H9 (cell line): ENCODE data around the gene PLAC8. TPM values are rescaled to one million over a fixed set of nuclear protein-coding genes. Genes with fewer than 3 reads are reported as not detected.

Experiments used
- DNase-seq: peaks from one replicate; pipeline ENCODE4 v3.0.0-alpha.2; 2017
- H2AFZ ChIP-seq: one replicate; pipeline ENCODE4 v1.6.1; 2013; ENCODE audit warnings: mild to moderate bottlenecking, low read length, control low read depth, moderate library complexity
- H2AK5ac ChIP-seq: 2 replicates; pipeline ENCODE4 v1.6.1; 2013; ENCODE audit warnings: low read length, control low read depth, mixed read lengths; ENCODE audit not compliant: insufficient read length
- H2BK120ac ChIP-seq: one replicate; pipeline ENCODE4 v1.6.1; 2013; ENCODE audit warnings: low read depth, mild to moderate bottlenecking, low read length, control low read depth, inconsistent platforms; ENCODE audit not compliant: poor library complexity, severe bottlenecking
- H2BK12ac ChIP-seq: 2 replicates; pipeline ENCODE4 v1.6.1; 2013; ENCODE audit warnings: low read length, control low read depth, mixed read lengths, low read depth; ENCODE audit not compliant: insufficient read length
- H2BK15ac ChIP-seq: 2 replicates; pipeline ENCODE4 v1.6.1; 2013; ENCODE audit warnings: low read depth, low read length, control low read depth
- H2BK20ac ChIP-seq: one replicate; pipeline ENCODE4 v1.6.1; 2013; ENCODE audit warnings: low read depth, mild to moderate bottlenecking, low read length, control low read depth, inconsistent platforms; ENCODE audit not compliant: poor library complexity, severe bottlenecking
- H2BK5ac ChIP-seq: 2 replicates; pipeline ENCODE4 v1.6.1; 2013; ENCODE audit warnings: low read length, control low read depth, mixed read lengths; ENCODE audit not compliant: insufficient read length
- H3K14ac ChIP-seq: 2 replicates; pipeline ENCODE4 v1.6.1; 2013; ENCODE audit warnings: low read length, control low read depth; ENCODE audit not compliant: insufficient read depth
- H3K18ac ChIP-seq: 2 replicates; pipeline ENCODE4 v1.6.1; 2013; ENCODE audit warnings: low read depth, mild to moderate bottlenecking, mixed read lengths, low read length, control low read depth; ENCODE audit not compliant: insufficient read length
- H3K23ac ChIP-seq: 2 replicates; pipeline ENCODE4 v1.6.1; 2013; ENCODE audit warnings: low read length, control low read depth, mixed read lengths, low read depth; ENCODE audit not compliant: insufficient read length
- H3K23me2 ChIP-seq: 2 replicates; pipeline ENCODE4 v1.6.1; 2013; ENCODE audit warnings: low read depth, mild to moderate bottlenecking, mixed read lengths, low read length, control low read depth; ENCODE audit not compliant: insufficient read length, poor library complexity, severe bottlenecking
- H3K27ac ChIP-seq: 2 replicates; pipeline ENCODE4 v1.5.1; 2013; ENCODE audit warnings: low read length, control low read depth, mixed read lengths, low read depth; ENCODE audit not compliant: insufficient read length
- H3K27me3 ChIP-seq: 2 replicates; pipeline ENCODE4 v1.6.1; 2013; ENCODE audit warnings: low read length, control low read depth, inconsistent platforms; ENCODE audit not compliant: insufficient read depth
- H3K4ac ChIP-seq: 2 replicates; pipeline ENCODE4 v1.6.1; 2013; ENCODE audit warnings: low read depth, mild to moderate bottlenecking, control low read depth, inconsistent platforms, low read length, moderate library complexity
- H3K4me1 ChIP-seq: 2 replicates; pipeline ENCODE4 v1.6.1; 2013; ENCODE audit warnings: low read length, control low read depth, inconsistent platforms; ENCODE audit not compliant: insufficient read depth
- H3K4me2 ChIP-seq: 2 replicates; pipeline ENCODE4 v1.6.1; 2013; ENCODE audit warnings: low read length, control low read depth, mixed read lengths; ENCODE audit not compliant: insufficient read length, insufficient read depth
- H3K56ac ChIP-seq: 2 replicates; pipeline ENCODE4 v1.6.1; 2013; ENCODE audit warnings: low read depth, mild to moderate bottlenecking, mixed read lengths, low read length, control low read depth; ENCODE audit not compliant: insufficient read length
- H3K79me1 ChIP-seq: 2 replicates; pipeline ENCODE4 v1.6.1; 2013; ENCODE audit warnings: low read depth, mild to moderate bottlenecking, moderate library complexity, low read length, control low read depth, inconsistent platforms; ENCODE audit not compliant: insufficient read depth, poor library complexity, severe bottlenecking
- H3K79me2 ChIP-seq: 2 replicates; pipeline ENCODE4 v1.6.1; 2013; ENCODE audit warnings: low read length, control low read depth, inconsistent platforms; ENCODE audit not compliant: insufficient read depth
- H3K9ac ChIP-seq: 2 replicates; pipeline ENCODE4 v1.6.1; 2013; ENCODE audit warnings: low read length, control low read depth, mixed read lengths; ENCODE audit not compliant: insufficient read length; ENCODE audit errors: extremely low read depth
- H3K9me3 ChIP-seq: one replicate; pipeline ENCODE4 v1.6.1; 2013; ENCODE audit warnings: low read depth, low read length, inconsistent platforms; ENCODE audit not compliant: control insufficient read depth
- H3T11ph ChIP-seq: one replicate; pipeline ENCODE4 v1.6.1; 2013; ENCODE audit warnings: mild to moderate bottlenecking, low read length, control low read depth, inconsistent platforms
- H4K20me1 ChIP-seq: one replicate; pipeline ENCODE4 v1.6.1; 2013; ENCODE audit not compliant: control insufficient read depth, insufficient read length, insufficient read depth
- H4K5ac ChIP-seq: 2 replicates; pipeline ENCODE4 v1.6.1; 2013; ENCODE audit warnings: low read depth, mild to moderate bottlenecking, mixed read lengths, low read length, control low read depth; ENCODE audit not compliant: insufficient read length
- H4K8ac ChIP-seq: replicated peaks from 2 replicates; pipeline ENCODE4 v1.6.1; 2013; ENCODE audit warnings: low read length, control low read depth, mixed read lengths, low read depth; ENCODE audit not compliant: insufficient read length
- H4K91ac ChIP-seq: 2 replicates; pipeline ENCODE4 v1.6.1; 2013; ENCODE audit warnings: low read depth, mild to moderate bottlenecking, moderate library complexity, mixed read lengths, low read length, control low read depth; ENCODE audit not compliant: insufficient read length
- H3K27ac Mint-ChIP-seq, 3 experiments: 2 replicates in 2 of 3; 3 replicates in 1 of 3; pipeline ENCODE4 v1.8.0; 2020 to 2021; ENCODE audit warnings: mixed read lengths in 3 of 3, mild to moderate bottlenecking in 1 of 3, moderate library complexity in 1 of 3
- H3K27me3 Mint-ChIP-seq: 2 replicates; pipeline ENCODE4 v1.8.0; 2021; ENCODE audit warnings: low read depth, mild to moderate bottlenecking, moderate library complexity, mixed read lengths
- H3K36me3 Mint-ChIP-seq, 3 experiments: 2 replicates in 2 of 3; 3 replicates in 1 of 3; pipeline ENCODE4 v1.8.0; 2020 to 2021; ENCODE audit warnings: low read depth in 3 of 3, mixed read lengths in 3 of 3; ENCODE audit not compliant: insufficient read depth in 1 of 3
- H3K4me1 Mint-ChIP-seq, 2 experiments: 2 replicates each; pipeline ENCODE4 v1.8.0; 2020; ENCODE audit warnings: mixed read lengths in 2 of 2
- H3K4me3 Mint-ChIP-seq, 2 experiments: 2 replicates in 1 of 2; 3 replicates in 1 of 2; pipeline ENCODE4 v1.8.0; 2020 to 2021; ENCODE audit warnings: mild to moderate bottlenecking in 2 of 2, mixed read lengths in 2 of 2, moderate library complexity in 1 of 2
- H3K9me3 Mint-ChIP-seq, 2 experiments: 2 replicates in 1 of 2; 3 replicates in 1 of 2; pipeline ENCODE4 v1.8.0; 2020; ENCODE audit warnings: mild to moderate bottlenecking in 2 of 2, mixed read lengths in 2 of 2, moderate library complexity in 1 of 2
- CTCF ChIP-seq: fragments of 200-600 bp; sonication (generic); conservative IDR thresholded peaks from 3 replicates; pipeline ENCODE4 v1.8.0; 2021; ENCODE audit warnings: antibody characterized with exemption, mild to moderate bottlenecking
- WGBS: extraction: QIAGEN DNeasy Blood & Tissue Kit; methylation state at CpG from one replicate; pipeline ENCODE4 v1.1.7; 2013; ENCODE audit warnings: missing lambda C conversion rate, low lambda C conversion rate, mixed read lengths; ENCODE audit not compliant: insufficient read length; ENCODE audit errors: extremely low coverage; 5-methylcytosine and 5-hydroxymethylcytosine counted together
- total RNA-seq: library from RNA; stranded (reverse); gene quantifications from 2 replicates; pipeline ENCODE4 v1.2.1, GENCODE V29; 2021

Gene PLAC8
- total RNA-seq, 1 experiment from 2014 or later: 1.6 TPM

GRCh38 chr4:83128240-83128929 lies 13.9 kb upstream of the PLAC8 start:
- Histone ChIP-seq H3K4me2 (no peak overlapping the region), H3K79me1 (no peaks in the 10 kb centered on the region), H3K4me1 (no peaks in the 10 kb centered on the region), H3K14ac (no peak overlapping the region), H2BK5ac (no peak overlapping the region), H4K91ac (no peak overlapping the region), H3K79me2 (no peaks in the 10 kb centered on the region), H2AFZ (no peak overlapping the region), H3K23me2 (no peaks in the 10 kb centered on the region), H3T11ph (no peak overlapping the region), H4K8ac (no peak overlapping the region), H3K27me3 (no peaks in the 10 kb centered on the region), H2BK20ac (no peak overlapping the region), H3K4ac (no peak overlapping the region), H3K9ac (no peak overlapping the region), H3K56ac (no peak overlapping the region), H2AK5ac (no peak overlapping the region), H2BK120ac (no peak overlapping the region), H4K5ac (no peak overlapping the region), H2BK15ac (no peak overlapping the region), H3K9me3 (no peaks in the 10 kb centered on the region), H3K18ac (no peak overlapping the region), H3K23ac (no peak overlapping the region), H3K27ac (no peak overlapping the region), H4K20me1 (no peaks in the 10 kb centered on the region), H2BK12ac (no peak overlapping the region)
- no peaks in the 10 kb centered on the region for H3K4me1 Mint-ChIP-seq
- H3K27ac Mint-ChIP-seq: no peak overlapping the region
- no CpG with 5 or more reads among the region's 5 CpGs for WGBS
- H3K9me3 Mint-ChIP-seq: peaks cover 10 to 15% of the 10 kb centered on the region in 2 experiments; a peak in 4 of 5 replicates
- no peak for DNase-seq
- TF ChIP-seq CTCF: no peak
- H3K36me3 Mint-ChIP-seq: no peaks in the 10 kb centered on the region; a peak in 1 of 7 replicates
- H3K4me3 Mint-ChIP-seq: no peak overlapping the region
- H3K27me3 Mint-ChIP-seq: no peaks in the 10 kb centered on the region
